PC-9 (cell line): ENCODE measurements around the gene ROBO2.

ENCODE experiments used
- CTCF ChIP-seq: fragments of 200-600 bp; sonication (generic); conservative IDR thresholded peaks from 2 replicates; pipeline ENCODE4 v1.6.1; 2017; ENCODE audit warnings: mixed run types, antibody characterized with exemption, mild to moderate bottlenecking, moderate library complexity
- EZH2 ChIP-seq: fragments of 200-600 bp; sonication (generic); IDR thresholded peaks from 2 replicates; pipeline ENCODE4 v1.8.0; 2017; ENCODE audit warnings: antibody characterized with exemption, low read depth

GRCh38 chr3:77590191-77590590 is 550.3 kb downstream of the ROBO2 start:
- TF ChIP-seq EZH2 (no peak), CTCF (no peak)
